ENCODE data around the gene PPP6R2.

The PPP6R2 gene

DNA sequence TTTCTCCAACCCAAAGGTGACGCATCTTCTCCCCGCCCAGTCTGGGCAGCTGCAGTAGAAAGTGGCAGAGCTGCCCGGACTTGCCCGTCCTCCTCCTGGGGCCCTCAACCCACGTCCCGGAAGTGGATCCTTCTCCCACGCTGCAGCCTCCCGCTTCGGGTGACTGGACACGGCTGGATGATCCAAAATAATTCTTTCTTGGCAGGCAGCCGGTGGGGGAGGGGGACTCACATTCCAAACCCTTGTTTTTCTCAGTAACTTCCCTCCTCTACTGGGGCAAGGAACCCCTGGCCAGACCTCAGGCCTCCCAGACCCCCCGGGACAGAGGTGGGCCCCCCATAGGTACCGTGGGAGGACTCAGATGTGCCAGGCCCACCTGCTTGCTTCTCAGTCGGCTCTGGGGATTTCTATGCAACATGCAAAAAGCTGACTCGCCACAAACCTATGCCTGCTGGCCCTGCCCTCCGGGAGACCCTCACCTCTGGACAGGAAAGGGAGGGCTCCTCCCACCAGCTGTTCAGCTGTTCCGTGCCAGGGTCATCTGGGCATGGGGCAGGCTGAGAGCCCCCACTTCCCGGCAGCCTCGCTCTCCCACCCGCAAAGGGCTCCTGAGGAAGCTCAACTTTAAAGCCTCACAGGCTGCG lies 37.1 kb upstream of the PPP6R2 start:
- DNase-seq: no peak

DNA sequence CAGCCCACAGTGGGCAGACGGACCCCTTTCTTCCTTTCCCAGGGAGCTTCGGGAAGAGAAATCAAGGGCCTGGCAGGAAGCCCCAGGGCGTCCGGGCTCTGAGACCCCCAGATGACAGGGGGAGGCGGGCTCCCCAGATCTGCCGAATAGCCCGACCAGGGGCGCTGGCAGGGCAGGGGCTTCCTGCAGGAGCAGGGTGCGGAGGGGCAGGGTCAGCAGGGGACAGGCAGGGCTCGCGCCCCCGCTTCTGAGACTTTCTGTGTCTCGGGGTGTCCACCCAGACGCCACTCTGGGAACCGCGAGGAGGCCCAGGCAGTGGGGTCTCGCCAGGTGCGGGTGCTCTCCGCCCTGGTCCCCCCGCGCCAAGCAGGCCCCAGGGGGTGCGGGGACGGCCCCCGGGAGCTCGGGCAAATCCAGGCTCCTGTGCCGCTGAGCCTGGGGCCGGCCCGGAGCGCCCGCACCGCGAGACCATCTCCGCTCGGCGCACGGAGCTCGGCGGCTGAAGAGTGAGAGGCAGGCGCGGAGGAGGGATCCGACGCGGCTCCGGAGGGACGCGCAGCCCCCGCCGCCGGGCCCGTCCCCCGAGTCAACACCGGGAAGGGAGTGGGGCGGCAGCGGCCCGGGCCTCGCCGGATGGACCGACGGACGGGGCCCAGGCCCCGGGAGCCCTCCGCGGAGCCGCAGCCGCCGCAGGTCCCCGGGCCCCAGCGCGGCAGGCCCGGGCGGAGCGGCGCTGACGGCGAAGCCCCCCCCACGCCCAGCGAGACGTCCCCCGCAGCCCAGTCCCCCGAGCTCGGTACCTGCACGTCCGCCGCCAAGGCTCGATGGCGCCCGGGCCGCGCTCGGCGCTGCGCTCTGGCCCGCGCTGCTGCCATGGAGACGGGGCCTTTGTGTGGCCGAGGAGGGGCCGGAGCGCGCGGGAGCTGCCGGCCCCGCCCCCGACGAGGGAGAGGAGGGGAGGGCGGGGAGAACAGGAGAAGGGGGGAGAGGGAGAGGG lies 36.1 kb upstream of the PPP6R2 start, which contains the start of gene PLXNB2:
Gene PLXNB2 (minus strand): TSS at position 894 of the 997 bp plus-strand sequence. CDS start 17,062 bp downstream, outside the sequence.
- peak; percentile 70 for DNase-seq

DNA sequence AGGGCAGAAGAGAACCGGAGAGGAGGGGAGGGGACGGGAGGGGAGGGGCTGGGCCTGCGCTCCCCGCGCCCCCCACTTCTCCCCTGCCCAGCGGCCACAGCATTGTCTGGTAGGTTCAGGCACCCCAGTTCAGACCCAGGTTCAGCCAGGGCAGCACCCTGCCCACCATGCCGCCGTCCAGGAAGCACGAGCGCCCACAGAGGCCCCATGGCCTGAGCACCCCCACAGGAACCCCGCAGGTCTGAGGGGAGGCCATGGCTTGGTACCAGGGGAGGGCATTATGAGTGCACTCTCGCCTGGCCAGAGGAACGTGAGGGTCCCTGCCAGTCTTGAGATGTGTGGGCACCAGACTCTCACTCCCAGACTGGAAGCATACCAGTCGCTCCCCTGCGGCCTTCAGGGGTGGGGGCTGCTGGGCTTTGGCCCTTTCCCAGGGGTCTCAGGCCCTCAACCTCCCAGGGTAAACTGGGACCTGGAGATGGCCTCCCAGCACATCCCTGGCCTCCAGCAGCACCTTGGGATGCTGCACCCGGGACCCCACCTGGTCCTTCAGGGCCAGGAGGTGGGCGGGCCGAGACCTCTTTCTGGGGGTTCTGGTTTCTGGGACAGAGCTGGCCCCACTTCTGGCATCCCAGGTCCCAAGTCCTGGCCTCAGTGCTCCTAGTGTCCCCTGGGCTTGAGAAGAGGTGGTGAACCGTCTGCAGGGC lies 35.1 kb upstream of the PPP6R2 start:
- no peak for DNase-seq

DNA sequence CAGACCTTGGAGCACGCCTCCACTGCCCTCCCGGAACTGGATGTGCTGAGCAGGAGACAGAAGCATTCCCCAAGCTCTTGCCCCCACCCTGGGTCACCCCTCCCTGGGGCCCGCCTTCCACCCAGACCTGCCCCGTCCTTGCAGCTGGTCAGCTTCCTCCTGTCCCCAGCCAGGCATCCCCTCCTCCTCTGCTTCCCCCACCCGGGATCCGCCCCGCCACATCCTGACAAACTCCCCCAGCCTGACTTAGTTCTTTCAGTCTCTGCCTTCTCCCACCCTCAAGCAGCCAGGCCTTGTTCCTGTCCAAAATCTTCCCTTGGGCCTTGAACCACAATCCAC lies 34.6 kb upstream of the PPP6R2 start:
- no peak for DNase-seq

DNA sequence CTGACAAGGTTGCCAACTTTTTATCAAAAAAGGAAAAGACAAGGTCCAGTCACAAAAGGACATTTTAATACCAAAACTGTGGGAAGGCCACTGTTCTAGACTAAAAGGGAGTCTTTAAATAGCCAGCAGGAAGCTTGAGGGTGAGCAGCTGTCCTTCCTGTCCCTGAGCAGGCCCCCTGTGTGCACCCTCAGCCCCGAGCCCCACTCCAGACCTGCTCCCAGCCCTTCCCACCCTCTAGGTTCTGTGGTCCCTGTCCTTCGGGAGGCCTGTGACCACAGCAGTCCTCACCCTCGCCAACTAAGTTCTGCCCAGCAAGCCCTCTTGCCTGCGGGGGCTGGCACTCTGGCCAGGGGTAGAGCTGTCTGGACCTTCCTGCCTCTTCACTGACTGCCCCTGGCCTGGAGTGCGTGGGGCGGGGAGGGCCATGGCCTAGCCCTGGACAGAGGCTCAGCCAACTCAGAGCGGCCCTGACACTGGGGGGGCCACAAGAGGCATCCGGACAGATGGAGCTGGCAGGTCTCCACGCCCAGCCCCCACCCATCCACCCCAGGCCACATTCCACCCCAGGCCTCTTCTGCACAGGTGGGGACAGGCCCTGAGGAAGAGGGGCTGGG lies 34.0 kb upstream of the PPP6R2 start:
- DNase-seq: no peak

DNA sequence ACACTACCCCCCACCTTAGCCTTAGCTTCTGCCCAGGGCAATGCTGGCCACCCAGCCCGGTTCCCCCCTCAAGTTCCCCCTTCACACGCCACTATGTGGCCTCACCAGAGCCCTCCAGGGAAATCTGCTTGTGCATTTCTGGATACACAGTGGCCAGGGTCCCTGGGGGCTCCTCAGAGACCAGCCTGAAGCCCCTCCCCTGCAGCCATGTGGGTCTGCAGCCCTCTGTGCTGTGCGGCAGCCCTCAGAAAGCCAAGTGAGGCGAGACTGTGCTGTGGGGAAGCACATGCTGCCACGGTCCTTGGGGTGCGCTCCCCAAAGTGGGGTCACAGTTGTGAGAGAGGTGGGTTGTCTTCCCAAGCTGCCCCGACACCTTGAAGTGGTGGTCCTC lies 33.5 kb upstream of the PPP6R2 start:
- no peak for DNase-seq

DNA sequence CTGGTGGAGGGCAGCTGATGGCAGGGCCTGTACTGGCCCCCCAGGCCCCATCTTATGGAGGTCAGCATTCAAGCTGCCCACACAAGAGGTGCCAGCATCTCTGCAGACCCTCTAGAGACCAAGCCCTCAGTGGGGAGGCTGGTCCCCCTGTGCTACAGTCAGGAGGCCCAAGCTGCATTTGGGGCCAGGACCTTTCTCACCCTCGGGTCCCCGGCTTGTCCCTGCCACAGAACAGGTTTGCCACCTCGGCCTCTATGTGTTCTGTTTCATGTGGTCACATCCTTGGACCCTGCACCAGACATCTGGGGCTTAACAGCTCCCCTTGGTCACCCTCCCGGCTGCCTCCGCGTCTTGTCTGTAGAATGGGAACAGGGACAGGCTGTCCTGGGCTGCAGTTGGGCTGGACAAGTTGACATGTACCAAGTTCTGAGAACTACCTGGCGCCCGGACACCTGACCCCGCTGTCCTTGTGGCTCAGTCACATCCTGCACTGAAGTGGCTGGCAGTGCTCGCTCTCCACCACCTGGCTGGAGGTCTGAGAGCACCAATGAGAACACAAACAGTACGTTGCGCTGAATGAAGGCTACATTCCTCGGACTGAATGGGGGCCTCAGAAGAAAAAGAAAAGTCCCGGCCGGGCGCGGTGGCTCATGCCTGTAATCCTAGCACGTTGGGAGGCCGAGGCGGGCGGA lies 33.0 kb upstream of the PPP6R2 start:
- no peak for DNase-seq

DNA sequence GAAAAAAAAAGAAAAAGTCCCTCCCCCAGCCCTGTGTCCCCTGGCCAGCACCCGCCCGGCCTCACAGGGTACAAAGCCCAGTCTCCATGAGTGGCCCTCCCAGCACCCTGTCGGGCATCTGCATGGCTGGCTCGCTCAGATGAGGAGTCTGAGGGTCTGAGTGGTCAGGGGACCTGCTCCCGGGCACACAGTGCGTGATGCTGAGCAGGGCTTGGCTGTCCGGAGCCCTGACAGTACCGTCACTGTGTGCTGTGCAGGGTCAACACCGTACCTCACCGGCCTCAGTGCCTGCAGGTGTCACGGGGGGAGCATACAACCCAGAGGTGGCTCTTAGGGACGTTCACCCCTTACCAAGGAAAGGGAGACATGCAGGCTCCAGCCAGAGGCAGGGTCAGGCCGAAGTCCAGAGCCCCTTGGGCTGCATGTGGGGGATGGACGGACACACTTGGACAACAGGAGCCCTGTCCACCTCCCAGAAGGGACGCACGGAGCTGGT lies 32.1 kb upstream of the PPP6R2 start:
- no peak for DNase-seq

DNA sequence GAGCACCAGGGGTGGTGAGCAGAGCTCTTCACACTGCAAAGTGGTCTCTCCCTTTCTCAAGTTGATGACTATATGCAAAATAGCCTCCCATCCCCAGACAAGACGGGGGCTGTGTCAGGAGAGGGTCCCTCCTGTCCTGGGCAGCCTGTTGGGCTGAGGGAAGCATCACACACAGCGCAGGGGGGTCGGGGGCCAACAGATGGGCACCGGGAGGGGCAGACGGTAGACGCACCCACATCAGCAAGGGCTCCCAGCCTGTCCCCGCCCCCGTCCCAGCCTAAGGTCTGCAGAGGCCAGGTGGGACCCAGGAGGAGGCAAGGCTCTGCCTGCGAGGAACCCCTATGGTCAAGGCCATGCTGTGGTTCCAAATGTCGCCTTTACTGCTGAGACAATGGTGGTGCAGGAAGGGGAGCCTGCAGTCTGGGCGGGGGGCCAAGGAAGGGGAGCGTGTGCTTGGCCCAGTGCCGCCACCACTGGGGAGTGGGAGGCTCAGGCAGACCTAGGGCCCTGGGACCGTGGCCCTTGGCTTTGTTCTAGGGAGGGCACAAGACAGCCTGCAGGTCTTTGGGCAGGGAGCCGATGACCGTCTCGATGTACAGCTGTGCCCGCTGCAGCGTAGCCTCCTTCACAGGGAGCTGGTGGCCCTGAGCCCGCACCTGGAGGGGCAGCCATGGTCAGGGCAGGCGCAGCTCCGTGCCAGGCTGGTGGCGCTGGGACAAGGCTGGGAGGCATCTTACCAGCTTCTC lies 31.3 kb upstream of the PPP6R2 start:
- no peak for DNase-seq

DNA sequence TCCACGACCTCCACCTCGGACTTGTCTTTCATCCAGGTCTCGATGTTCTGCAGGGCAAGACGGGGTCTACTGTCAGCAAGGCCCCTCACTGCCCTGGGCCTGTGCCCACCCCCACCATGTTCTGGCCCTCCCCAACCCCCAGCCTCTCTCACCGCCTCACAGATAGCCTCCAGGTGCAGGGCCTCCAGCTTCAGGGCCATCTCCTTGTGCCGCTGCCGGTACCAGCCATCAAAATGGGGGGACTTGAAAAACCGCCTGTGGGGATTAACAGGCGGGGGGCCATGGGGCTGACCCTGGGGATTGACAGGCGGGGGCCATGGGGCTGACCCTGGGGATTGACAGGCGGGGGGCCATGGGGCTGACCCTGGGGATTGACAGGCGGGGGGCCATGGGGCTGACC lies 30.8 kb upstream of the PPP6R2 start:
- no peak for DNase-seq

DNA sequence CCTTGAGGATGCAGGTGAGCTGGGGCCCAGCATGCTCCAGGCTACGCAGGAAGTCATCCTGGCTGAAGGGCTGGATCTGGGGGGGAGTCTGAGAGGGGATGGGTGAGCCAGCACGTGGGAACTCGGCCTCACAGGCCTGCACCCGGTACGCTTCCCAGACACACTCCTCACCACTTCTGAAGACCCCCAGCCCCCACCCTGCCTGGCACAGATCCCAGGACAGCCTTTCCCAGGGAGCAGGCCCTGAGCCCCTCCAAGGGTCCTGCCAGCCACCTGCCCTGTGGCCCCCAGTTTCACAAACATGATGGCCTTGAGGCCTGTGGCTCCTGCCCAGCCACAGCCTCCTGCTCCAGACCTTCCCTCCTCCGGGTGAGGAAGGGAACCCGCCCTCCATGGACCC lies 30.1 kb upstream of the PPP6R2 start:
- DNase-seq: no peak

DNA sequence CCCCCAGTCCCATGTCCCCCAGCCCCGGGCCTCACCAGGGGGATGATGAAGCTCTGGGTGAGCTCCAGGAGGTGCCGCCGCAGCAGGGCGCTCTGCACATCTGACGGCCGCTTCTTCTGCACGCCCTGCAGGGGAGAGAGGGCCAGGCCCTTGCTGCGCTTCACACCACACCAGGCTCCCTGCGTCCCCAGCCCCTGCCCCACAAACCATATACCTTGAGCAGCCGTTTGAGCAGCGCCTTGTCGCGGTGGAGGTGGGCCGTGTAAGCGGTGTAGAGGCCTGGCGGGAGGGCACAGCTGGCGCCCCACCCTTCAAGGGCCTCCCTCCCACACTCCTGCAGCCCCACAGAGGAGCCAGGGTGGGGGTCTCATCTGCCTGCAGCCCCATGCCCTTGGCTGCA lies 29.5 kb upstream of the PPP6R2 start:
- no peak for DNase-seq

DNA sequence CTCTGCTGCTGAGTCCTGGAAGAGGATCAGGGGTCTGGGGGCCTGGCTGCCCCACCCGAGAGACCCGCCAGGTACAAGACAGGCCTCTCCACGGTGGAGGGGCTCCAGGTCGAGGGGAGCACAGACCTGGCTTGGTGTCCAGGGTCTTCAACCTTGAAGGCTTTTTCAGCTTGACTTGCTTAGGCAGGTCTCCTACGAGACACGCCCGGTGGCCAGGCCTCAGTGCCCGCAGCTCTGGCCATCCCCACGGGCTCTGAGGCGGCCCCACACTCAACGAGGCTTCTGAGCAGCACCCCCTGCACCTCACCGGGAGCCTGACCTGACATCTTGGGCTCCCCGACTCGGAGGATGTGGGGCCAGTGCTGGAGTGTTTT lies 29.1 kb upstream of the PPP6R2 start:
- no peak for DNase-seq

DNA sequence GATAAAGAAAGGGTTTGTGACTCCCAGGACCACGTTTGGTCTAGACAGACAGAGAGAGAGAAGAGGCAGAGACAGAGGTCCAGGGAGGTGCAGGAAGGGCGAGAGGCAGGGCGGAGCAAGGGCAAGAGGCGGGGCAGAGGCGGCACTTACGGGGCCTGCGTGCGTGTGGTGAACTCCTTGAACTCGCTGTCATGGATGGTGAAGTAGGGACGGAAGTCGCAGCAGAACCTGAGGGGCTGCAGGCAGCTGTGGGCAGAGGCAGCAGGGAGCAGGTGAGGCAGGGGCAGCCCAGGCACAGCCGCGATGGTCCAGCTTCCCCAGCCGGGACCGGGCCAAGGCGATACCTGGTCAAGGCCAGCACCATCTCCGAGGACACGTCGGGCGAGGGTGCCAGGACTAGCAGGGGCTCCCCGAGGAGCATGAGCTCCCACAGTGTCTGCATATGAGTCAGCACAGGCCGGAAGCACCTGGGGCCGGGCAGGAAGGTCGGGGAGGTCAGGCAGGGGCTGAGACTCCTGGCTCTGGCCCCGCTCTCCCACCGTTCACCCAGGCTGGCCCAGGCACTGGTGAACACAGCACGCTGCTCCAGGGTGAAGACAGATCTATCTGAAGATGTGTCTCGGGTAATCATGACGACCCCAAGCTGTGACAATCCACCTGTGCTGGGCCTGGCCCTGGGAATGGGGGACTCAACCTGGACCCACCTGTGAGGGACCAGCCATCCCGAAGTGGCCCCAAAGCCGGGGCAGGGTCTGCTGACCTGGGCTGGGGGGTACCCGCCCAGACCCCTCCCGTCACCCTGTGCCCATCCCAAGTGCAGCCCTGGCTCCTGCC lies 28.5 kb upstream of the PPP6R2 start:
- peak; percentile 84 for DNase-seq

DNA sequence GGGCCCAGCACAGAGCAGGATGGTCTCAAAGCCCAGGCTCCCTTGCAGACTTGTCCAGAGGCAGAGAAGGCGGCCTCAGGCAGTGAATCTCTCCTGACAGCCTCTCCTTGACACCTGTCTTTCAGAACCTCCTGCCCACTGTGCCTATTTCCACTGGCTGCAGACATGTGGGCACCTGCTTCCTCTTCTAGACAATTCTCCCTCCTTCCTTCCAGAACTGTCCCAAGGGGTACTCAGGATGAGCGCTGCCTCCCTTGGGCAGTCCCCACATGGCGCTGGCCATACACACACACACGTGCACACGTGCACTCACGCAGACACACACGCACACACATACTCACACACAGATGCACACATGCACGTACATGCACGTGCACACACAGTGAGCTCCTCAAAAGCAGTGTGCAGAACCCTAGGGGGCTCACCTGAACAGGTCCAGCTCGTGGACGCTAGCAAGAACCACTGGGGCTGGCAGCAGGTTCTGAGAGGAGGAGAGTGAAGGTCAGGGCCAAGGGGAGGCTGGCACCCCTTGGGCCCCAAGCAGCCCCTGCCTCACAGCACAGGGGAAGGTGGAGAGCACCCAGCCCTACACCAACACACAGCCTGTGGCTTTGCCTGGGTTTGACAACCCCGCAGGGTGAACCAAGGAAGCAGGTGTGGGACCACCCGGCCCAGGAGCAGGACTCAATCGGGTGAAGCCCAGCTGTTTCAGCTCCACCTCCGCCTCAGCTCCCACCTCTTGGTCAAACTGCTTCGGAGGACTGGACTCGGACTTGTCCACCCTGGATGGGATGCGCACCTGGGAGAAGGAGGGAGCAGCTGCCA lies 27.6 kb upstream of the PPP6R2 start:
- DNase-seq: no peak

DNA sequence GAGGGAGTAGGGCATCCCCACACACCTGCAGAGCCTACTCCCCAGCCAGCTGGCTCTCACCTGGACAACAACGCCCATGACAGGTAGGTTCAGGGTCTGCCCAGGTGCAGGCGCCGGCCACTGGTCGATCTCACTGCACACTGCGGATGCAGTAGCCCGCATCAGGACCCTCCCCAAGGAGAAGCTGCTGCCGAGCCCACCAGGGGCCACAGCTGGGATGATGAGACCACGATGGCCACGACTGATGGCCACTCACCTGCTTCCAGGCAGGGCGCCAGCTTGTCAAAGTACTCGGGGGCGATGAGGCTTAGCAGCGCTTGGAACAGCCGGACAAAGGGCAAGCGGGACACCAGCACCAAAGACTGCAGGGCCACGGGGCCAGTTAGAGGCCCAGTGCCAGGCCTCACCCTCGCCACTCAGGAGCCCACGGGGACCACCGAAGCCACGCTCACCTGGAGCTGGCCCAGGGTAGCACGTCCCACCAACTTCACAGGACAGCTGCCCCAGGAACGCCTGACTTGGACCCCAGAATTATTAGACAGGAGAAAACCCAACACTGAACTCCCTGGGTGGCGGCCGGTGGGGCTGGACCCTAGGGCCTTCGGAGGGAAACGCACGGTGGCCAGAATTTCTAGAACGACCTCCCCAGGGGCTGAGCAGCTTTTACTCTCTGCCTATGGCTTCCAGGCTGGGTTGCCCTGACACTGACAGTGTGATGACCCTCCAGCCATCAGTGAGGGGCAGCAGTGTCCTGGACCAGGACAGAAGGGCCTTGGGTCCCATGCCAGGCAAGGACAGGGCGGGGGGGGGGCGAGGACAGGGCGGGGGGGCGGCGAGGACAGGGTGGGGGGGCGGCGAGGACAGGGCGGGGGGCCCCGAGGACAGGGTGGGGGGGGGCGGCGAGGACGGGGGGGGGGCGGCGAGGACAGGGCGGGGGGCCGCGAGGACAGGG lies 26.7 kb upstream of the PPP6R2 start:
- DNase-seq: no peak

DNA sequence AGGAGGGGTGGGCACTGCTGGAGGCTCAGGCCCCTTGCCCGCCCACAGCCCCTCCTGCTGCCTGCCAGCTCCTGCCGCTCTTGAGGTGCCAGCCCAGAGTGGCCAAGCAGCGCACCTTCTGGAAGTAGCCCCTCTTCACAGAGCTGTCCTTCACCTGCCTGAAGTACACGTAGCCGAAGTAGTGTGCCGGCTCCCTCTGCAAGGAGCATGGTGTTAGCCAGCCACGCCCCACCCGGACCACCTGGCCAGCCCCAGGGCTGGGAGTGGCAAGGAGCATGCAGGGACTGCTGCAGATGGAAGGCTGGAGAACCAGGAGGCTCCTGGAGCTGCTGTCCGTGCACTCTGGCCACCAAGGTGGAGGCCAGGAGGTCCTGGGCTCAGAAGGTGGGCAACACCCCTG lies 25.9 kb upstream of the PPP6R2 start:
- DNase-seq: no peak

DNA sequence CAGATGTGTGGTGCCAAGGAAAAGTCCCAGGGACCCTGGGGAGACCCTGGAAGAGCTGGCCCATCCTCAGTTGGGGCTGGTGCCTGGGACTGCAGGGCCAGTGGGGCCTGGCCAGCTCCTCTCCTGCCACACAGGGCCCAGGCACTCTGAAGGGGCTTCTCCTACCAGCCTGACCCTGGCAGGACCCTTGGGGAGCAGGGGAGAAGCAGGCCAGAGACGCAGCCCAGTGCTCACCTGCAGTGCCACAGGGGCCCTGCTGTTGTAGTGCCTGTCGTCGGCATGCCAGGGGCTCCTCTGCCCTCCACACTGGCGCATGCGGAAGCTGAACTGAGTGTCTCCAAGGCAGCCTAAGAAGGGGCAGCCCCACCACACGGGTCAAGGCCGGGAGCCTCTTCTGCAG lies 25.5 kb upstream of the PPP6R2 start:
- DNase-seq: no peak

DNA sequence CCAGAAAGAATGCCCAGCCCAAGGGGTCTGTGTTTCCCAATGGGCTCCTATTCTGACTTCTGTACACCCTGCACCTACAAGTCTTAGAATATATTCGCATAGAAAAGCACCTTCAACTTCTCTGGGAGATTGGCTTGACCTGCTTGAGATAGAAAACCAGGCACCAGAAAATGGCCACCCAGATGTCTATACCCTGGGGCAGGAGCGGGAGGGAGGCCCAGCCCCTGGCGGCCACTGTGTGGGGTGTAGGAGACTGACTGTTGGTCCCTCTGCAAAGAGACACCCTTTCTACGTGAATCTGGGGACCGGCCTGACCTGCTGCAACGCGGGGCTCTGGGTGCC lies 24.8 kb upstream of the PPP6R2 start:
- DNase-seq: no peak
